Neural progenitor cell (in vitro differentiated cells): ENCODE data around the gene ACTL7A.

Experiments
- EZH2 ChIP-seq: fragments of 200-600 bp; sonication (generic); IDR thresholded peaks from 2 replicates; pipeline ENCODE4 v1.6.1; 2017; ENCODE audit warnings: antibody characterized with exemption, mild to moderate bottlenecking, moderate library complexity
- EZH2phosphoT487 ChIP-seq: fragments of 200-600 bp; sonication (generic); IDR thresholded peaks from 2 replicates; pipeline ENCODE4 v1.6.1; 2017; ENCODE audit warnings: antibody characterized with exemption
- TF ChIP-seq, protein P1 (sequence below): fragments of 200-600 bp; sonication (generic); IDR thresholded peaks from 2 replicates; pipeline ENCODE4 v1.5.1; 2017; ENCODE audit warnings: antibody characterized with exemption, mild to moderate bottlenecking

GRCh38 chr9:108845507-108845906, 16.6 kb upstream of the ACTL7A start:
- TF ChIP-seq, protein P1, sequence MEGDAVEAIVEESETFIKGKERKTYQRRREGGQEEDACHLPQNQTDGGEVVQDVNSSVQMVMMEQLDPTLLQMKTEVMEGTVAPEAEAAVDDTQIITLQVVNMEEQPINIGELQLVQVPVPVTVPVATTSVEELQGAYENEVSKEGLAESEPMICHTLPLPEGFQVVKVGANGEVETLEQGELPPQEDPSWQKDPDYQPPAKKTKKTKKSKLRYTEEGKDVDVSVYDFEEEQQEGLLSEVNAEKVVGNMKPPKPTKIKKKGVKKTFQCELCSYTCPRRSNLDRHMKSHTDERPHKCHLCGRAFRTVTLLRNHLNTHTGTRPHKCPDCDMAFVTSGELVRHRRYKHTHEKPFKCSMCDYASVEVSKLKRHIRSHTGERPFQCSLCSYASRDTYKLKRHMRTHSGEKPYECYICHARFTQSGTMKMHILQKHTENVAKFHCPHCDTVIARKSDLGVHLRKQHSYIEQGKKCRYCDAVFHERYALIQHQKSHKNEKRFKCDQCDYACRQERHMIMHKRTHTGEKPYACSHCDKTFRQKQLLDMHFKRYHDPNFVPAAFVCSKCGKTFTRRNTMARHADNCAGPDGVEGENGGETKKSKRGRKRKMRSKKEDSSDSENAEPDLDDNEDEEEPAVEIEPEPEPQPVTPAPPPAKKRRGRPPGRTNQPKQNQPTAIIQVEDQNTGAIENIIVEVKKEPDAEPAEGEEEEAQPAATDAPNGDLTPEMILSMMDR, result no peak
- no peak for TF ChIP-seq EZH2
- TF ChIP-seq EZH2phosphoT487, result no peak
